ENCODE results near the gene MEIS2.

The MEIS2 gene

DNA sequence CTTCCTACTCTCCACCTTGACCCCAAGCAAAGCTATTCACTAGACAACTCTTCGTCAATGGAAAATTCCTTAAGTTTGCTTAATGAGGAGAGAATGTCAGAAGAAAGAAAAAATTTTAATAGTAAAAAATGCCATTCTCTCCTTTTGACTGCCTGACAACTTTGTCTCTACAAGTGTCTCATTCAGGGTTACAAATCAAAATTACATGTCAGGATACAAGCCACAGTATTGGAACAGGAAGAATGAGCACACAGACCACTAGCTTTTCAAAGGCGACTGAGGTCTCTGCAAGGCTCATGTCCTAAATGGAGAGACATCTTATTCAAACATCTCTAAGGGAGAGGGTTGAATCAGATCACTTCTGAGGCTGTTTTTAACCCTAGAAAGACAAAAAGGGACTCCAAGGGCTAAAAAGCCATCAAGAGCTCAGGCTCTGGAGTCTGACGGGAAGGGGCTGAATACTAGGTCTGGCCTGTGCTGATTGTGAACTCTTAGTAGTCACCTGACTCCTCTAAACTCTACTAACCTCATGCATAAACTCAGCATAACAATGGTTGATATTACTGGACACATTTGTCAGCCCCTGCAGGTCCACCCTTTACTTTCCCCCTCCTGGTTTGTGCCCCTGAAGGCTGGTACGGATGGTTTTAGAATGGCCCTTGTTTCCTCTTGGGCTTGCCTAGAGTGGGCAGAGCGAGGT is 12.8 kb upstream of the MEIS2 start:
- no peak for DNase-seq (ENCODE audit: low read depth, low spot score)

DNA sequence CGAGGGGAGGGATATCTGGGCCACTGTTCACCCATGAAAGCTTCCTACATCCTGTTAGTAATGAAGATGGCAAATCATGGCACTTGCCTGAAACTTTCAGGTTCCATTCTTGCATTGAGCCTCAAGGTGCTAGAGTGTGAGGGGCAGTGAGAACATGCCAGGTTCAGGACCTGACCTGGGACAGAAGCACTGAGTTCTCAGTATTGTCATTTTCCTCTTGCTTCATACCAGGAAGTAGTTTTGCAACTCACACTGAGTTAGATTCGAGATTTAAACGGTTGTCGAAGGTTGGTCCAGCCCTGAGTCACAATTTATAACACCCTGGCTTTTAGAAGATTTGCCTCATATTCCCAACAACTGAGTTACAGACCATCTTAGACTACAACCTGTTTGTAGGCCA is 11.8 kb upstream of the MEIS2 start:
- DNase-seq (ENCODE audit: low read depth, low spot score) = no peak

DNA sequence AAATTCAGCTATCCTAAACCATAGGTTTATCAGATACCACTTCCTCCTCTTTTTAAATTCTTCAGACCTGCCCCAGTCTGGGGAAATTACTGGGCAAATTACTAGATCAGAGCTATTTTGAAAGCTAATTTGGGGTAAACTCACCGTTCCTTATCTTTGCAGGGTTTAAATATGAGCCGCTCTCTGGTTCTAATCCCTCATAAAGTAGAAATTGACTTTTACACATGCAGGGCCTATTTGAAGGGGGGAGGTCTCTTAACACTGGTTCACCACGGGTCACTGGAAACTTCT is 11.0 kb upstream of the MEIS2 start:
- no peak for DNase-seq (ENCODE audit: low read depth, low spot score)

DNA sequence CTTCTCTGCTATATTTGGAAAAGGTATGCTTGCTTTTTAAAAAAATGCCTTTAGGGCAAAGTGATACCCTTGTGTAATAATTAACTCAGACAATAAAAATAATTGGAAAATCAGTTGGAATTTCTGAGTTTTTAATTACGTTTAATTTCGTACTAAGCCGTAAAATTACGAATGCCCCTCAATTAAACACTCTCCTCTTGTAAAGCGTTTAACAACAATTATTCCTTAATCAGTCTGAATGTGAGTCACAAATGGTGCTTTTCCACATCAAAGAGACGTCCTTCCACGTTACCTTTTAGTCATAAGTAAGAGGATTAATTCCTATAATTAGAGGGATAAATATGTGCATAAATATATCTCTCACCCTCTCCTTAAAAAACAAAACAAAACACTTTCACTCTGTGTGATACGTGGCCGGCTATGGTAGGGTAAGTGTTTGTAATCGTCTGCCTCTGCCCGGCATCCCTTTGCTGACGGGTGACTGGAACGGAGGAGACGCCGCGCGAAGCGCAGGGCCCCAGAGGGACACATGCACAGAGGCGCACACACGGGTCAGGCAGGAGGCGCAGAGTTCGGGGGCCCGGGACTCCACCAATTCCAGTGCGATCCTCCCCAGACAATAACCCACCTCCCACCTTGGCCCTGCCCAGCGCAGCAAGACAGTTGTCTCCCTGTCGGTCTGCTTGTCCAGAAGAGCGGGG is 9.7 kb upstream of the MEIS2 start:
- DNase-seq (ENCODE audit: low read depth, low spot score) = no peak

DNA sequence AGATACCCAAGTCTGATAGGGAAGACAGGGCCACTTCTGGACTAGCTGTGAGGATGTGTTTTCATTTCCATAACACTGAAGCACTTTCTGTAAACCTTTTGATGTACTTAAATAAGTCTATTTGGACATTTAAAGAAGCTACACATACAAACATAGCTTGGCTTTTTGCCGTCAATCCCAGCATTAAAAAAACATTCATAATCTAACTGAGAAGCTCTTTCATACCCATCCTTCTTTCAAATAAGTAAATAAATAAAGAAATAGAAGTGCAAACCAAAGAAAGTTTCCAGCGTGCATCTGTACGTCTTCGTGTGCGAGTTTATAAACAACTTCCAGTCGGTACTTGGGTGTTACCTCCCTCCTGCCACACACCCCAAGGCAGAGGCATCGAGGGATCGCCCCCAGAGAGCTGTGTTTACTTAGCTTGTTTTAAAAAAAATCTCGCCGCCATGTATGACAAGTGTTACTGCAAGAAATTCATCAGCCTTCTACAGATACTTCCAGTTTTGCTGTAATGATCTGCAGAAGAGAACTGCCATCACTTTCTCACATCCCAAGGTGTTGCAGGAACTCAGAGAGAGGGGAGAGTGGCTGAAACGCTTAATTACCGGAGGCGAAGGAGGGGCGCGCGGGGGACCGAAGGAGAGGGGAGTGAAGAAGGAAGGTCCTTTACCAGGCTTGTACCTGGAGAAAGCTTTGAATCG is 9.0 kb upstream of the MEIS2 start:
- no peak for DNase-seq (ENCODE audit: low read depth, low spot score)

DNA sequence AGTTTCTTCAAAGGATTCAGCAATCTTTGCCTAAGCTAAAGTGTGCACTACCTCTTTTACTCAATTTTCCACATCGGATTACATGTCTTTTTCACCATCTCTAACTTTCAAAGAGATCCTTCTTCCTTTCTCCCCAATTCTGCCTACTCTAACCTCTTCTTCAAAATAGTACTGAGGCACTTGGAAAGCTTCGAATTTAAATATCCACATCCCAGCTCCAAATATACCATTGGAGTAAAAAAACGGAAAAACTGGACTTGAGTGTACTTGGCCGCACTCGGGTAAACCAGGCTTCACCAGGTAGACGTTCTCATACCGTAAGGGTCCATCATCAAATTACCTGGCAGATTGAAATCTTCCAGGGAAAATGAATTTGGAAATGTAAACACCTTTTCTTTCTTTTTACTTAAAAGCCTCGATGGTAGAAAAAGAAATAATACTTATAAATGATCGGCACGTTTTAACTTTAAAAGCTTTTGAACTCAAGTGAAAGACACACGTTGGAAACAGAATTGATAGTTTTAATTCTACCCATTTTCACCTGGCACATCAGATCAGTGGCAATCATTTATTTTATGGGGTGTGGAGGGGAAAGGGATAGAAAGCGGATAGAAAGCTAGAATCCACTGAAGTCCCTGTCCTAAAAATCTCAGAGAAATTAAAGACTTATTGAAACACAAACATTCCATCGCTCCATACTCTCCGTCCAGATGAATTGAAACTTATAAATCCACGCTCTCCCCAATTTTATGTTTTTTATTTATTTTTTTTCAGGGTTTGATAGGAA is 8.2 kb upstream of the MEIS2 start:
- DNase-seq (ENCODE audit: low read depth, low spot score) = no peak

DNA sequence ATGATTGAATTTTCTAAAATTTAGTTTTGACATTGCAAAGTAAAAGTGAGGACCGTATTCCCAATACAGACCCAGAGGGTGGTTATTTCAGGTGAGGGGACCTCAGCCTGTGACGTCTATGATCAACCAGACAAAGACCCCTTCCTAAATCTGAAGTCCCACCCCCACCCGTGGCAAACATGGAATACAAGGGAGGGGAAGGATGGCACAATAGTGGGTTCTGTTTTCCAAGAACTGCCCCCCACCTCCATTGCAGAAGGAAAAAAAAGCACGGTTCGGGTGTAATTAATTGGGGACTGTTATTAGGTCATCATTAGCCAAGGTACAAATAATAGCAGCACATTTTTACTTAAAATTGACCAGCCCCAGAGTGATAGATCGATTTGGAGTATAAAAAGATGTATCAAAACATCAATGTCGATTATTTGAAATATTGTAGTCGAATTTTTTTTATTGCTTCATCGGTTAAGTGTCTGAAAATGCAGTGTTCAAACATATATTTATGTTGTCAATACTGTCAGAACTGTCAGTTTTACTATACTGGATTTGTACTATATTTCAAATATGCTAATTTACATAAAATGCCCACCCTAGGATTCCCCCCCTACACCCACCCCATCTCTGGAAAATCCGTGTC is 7.5 kb upstream of the MEIS2 start:
- DNase-seq (ENCODE audit: low read depth, low spot score) = no peak

DNA sequence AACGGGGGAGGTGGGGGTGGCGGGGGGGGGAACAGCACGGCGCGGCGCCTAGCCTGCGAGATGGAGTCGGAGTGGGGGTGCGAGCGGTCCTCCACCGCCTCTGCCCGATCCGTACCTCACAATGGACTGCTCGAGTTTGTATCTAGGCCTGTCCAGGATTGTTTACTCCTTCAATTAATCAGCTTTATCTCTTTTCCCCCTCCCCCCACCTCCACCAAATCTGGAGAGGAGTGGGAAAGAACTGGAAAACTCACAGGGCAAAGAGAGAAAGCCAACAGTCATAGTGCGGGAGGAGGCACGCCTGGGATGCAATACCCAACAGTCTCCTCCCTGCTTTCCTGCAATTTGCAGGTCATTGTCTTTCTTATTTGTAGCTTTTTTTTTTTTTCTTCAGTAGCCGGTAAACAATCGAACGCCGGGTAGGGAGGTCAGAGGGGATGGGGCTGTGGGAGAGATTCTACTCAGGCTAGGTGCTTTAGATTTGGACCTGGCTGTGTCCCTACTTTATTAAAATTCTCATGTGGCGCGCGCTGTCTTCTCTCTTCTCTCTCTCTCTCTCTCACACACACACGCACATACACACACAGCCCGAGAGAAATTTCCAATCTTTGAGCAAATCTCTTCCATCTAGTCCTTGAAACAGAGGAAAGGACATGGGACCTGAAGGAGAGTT is 6.9 kb upstream of the MEIS2 start:
- DNase-seq (ENCODE audit: low read depth, low spot score) = no peak

DNA sequence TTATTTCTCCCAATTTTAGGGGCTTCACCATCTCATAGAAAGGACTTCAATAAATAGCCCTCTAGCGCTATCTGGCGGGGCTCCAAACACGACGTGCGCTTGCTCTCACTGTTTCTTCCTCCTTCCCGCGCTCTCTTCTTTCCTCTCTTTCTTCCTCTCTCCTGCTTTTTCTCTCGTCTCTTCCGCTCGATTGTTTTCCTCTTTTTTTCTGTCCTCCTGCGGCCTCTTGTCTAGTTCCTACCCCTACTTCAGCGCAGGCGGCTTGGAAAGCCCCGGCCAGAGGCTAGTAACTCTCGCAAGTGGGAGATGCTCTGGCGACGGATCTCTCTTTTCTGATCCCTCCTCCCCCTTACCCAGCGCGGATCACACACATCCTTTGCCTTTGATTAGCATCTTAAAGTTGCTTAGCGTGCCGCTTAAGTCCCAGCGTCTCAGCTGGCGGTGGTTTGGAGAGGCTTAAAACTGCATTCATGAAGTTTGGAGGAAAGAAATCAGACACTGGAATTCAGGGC is 6.2 kb upstream of the MEIS2 start:
- no peak for DNase-seq (ENCODE audit: low read depth, low spot score)

DNA sequence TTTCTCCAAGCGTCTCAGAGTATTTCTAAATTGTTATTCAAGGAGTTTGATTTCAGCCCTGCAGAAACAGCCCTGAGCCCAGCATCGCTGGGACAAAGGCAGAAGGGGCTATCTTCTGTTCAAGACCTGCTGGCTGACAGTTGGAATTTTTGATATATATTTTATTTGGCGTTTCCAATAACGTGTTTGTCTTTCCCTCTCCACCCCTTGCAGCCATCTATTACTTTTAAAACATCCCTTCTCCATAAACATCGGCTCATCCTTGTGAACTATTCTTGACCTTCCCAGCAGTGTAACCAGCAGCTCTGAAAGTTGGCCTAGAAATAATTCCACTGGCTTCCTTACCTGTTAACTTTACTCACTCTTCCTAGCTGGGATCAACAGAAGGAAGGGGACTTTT is 5.5 kb upstream of the MEIS2 start:
- DNase-seq (ENCODE audit: low read depth, low spot score) = no peak

DNA sequence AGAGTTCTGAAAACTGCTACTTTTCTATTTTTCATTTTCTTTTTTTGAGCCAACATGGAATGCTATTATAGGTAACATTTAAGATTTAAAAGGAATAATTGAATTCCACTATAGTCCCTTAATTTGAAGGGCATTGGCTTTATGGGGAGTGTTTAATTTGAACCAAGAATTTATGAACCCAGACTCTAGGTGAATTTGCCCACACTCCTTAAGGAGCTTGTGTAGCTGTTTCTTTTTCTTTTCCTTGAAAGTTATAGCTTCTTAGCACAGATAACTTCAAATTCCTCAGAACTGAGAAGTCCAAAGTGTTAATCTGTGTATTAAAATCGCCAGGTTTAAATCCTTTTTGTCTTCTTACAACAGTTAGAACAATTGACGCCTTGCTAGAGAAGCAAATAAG is 4.7 kb upstream of the MEIS2 start:
- no peak for DNase-seq (ENCODE audit: low read depth, low spot score)

DNA sequence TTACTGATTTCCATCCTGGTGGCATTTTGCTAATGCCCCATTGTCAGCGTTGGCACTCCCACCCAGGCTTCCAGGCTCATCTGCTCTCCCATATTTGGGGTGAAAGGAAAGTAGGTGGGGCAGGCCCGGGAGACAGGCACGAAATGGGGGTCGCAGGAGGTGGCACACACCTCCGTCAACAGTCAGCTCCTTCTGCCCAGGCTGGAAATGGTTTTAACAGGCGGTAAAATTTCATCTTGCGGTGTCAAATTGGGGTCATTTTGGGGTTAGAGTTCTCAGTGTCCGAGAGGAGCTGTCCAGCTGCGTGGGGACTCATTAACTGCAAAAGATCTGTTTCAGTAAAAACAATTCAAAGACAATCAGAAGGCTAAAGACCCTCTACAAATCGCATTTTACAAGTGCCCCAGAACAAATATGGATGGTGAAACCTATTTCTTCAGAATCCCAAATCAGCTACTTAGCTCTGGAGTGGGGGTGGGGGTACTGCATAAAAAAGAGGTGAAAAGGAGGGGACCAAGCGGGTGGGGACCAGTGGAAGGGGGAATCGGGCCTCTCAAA is 4.2 kb upstream of the MEIS2 start:
- DNase-seq (ENCODE audit: low read depth, low spot score) = no peak

DNA sequence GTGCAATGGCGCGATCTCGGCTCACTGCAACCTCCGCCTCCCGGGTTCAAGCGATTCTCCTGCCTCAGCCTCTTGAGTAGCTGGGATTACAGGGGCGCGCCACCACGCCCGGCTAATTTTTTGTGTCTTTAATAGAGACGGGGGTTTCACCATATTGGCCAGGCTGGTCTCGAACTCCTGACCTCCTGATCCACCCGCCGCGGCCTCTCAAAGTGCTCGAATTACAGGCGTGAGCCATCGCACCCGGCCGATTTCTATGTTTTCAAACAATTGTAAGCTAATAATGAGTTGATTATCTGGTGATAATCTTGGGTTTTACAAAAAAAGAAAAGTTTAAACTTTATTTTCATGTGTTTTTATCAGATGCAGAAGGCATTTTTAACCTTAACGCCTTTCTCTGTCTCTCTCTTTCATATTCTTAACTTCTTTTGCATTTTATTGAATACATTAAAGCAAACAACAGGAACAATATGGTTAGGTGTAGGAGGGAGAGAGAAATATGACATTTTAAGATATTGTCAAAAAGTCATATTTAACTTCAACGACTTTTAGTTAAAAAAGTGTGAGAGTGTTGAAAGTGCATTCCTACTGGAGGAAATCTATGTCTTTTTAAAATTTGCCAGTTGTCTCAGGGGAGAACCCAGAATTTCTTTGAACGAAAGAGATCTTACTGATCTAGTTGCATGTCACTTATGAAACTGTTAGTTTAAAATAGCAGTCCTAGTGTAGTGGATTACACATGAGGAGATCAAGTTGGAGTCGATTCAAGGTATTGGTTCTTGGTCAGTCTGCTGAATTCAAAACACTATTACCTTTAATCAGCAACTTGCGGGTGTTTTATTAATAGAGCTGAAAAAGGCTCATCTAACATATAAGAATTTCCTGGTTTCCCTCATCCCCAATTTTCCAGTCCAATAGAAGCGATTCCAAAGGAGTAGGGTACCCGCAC is 3.4 kb upstream of the MEIS2 start:
- no peak for DNase-seq (ENCODE audit: low read depth, low spot score)

DNA sequence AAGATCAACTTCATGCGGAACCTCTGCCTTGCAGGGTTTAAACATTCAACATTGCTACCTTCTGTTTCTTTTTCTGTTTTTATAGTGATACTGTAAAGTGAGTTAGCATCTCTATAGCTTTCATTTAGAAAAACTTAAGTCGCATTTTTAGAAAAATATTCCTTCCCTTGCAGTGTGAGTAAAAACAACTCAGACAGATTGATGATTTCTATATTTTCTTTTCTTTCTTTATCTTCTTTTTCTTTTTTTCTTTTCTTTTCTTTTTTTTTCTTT is 2.8 kb upstream of the MEIS2 start:
- DNase-seq (ENCODE audit: low read depth, low spot score) = no peak

DNA sequence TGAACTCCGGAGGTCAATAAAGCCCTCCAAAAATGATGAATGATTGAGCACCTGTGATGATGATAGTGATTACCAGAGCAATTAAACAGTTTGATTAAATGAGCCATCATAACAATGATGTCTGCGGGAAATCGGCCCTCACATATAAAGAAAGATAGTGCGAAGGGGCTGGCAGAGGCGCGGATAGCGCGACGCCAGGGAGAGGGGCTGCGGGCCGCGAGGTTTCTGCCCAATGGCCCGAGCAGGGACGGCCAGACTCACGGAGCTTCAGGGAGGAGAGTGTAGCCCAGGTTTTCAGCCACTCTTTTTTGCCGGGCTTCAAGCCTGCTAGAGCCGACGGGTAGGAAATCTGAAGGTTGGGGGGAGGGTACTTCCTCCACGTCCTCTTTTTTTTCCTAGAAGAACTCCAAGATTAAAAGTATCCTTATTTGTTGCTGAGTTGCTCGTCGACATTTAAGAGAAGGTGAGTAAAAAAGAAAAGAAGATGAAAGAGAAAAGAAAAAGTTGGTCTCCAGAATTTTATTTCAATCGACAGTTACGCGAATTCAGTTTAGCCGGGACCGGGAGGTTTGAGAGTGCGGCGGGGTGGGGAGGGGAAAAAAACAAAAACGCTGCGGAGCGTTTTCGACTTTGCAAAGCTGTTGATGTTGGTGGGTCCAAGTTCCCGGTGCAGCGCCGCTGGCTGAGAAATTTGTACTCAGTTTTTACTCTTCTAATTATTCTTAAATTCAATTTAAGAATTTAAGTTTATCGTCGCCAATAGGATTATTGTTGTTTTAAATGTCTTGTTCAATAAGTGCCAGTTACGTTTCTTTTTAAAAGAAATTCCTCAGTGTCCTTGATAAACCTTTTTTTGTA is 2.2 kb upstream of the MEIS2 start:
- no peak for DNase-seq (ENCODE audit: low read depth, low spot score)

DNA sequence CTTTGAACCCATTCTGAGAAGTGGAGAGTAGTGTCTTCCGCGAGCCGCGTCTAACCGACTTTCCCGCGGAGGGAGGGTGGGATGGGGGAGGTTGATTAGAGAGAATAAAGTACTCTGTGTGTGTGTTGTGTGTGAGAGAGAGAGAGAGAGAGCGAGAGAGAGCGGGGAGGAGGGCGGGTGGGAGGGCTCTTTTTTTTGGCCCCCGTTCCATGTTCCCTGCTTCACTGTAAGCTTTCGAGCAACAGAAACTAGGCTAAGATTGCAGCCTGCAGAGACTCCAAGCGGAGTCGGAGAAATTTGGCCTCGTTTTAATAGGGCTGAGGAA is 1.6 kb upstream of the MEIS2 start:
- DNase-seq (ENCODE audit: low read depth, low spot score) = no peak

DNA sequence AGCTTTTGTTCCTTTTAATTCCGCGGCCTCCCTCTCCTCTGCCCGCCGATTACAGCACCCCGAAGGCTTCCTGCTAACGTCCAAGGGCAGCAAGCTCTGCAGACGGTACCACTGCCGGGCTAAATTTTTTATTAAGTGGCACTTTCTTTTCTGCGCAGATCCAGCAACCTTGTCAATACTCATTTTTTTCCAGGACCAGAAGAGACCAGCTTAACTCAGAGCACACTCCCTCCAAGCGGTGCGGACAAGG is 542 bp upstream of the MEIS2 start:
- no peak for DNase-seq (ENCODE audit: low read depth, low spot score)

DNA sequence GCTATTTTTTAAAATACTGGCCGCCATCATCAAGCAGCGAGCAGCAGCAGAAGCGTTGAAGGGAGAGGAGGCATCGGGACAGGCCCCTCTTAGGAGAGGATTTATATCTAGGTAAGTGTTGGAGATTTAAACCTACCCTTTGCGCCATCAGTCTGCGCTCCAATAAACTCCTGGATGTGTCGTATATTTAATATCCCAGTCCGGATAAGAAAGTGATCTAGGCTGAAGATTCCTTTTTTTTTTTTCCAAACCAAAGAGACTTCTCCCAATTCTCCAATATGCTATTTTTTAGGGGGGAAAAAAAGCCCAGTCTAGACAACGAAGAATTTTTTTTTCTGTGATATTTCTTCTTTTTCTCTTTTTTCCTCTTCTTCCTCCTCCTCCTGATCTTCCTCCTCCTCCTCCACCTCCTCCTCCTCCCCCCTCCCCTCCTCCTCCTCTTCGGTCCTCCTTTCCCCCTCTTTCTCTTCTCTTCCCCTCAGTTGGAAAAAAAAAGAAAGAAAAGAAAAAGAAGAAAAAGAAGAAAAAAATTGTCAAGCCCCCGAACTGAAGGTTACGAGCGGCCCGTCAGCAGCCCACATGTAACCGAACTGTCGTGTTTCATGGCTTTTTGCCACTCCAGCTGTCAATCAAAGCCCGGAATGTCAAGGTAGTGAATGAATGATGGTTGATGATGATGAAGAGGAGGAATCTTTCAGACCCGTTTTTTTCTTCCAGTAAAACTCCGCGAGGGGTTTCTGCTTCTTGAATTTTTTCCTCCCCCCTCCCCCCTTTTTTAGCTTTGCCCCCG is 835 bp downstream of the MEIS2 start:
- no peak for DNase-seq (ENCODE audit: low read depth, low spot score)

Measured in smooth muscle cell of the brain vasculature (primary cell).